HG03378 (cell line): Measurements from ENCODE around the gene SMG5.

Source experiments
- ATAC-seq: cut with Tn5 transposase; IDR thresholded peaks from one replicate; pipeline ENCODE4 v1.9.1; 2021; ENCODE audit warnings: mild to moderate bottlenecking, moderate library complexity; ENCODE audit not compliant: unreplicated experiment

SMG5 gene

DNA sequence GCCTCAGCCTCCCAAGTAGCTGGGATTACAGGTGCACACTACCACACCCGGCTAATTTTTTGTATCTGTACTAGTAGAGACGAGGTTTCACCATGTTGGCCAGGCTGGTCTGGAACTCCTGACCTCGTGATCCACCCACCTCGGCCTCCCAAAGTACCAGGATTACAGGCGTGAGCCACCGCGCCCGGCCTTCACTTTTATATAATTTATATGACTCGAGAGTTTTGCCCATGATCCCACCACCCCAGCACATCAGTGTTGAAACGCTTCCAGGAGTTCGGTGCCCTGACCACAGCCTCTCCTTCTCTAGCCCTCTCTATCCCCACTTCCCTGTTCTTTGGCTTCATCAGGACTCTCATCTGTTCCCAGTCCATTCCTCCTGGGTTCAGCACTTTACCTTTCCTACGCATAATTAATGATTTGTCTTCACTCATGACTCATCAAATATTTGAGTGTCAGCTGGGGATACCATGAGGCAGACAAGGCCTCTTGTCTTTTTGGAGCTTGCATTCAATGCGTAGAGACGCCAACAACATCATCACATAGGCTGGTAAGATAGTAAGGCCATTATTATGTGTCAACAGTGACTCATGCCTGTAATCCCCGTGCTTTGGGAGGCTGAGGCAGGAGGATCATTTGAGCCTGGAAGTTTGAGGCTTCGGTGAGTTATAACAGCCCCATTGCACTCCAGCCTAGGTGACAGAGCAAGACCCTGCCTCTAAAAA lies 68.4 kb downstream of the SMG5 start:
- no peak for ATAC-seq

GRCh38 chr1:156213644-156213966 lies 69.0 kb downstream of the SMG5 start:
- ATAC-seq, result no peak

GRCh38 chr1:156212833-156213643 lies 69.6 kb downstream of the SMG5 start, which contains the start of gene PMF1:
Gene PMF1, plus strand, starts transcription at chr1:156213007. Its CDS starts 9 bp downstream, at chr1:156213016.
- ATAC-seq, result peak; percentile 84

- ATAC-seq, result no peak
These were observed 70.5 kb downstream of the SMG5 start for GRCh38 chr1:156212130-156212529.

GRCh38 chr1:156211243-156211642 lies 71.4 kb downstream of the SMG5 start:
- no peak for ATAC-seq

DNA sequence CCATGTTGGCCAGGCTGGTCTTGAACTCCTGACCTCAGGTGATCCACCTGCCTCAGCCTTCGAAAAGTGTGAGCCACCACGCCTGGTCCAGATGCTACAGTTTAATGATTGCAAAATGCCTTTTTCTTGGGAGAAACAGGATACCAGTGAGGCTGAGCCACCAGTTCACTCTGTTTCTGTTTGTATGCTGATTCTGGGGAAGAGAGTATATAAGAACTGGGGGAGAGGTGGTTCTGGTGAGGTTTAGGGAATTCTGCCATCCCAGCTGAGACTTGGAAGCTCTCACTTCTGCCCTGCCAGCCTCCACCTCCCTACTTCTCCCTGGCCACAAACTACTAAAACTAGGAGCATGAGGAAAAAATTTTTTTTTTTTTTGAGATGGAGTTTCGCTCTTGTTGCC lies 77.9 kb downstream of the SMG5 start:
- ATAC-seq, result no peak

DNA sequence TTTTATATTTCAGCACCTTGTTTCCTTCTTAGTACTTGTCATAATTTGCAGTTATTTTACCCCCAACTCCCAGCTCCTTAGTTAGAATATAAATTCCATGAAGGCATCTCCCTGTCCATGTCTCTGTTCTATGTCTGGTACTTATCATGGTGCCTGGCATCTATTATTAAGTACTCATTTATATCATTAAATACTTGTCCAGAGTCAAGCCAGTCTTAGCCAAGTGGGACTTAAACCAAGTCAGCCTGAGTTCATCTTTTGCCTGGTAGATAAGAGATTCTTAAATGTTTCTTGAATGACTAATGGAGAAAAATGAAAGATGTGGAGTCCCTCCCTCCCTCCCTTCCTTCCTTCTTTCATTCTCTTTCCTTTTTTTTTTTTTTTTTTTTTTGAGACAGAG lies 79.3 kb downstream of the SMG5 start:
- ATAC-seq, result no peak

- no peak for ATAC-seq
These were observed 82.6 kb downstream of the SMG5 start for GRCh38 chr1:156200044-156200443.
